Measurements from ENCODE around the gene GIMD1. TPM values are rescaled to one million over a fixed set of nuclear protein-coding genes. Genes with fewer than 3 reads are reported as not detected.

The GIMD1 gene
- total and polyA plus RNA-seq, 2 experiments from 2014 or later: not detected

DNA sequence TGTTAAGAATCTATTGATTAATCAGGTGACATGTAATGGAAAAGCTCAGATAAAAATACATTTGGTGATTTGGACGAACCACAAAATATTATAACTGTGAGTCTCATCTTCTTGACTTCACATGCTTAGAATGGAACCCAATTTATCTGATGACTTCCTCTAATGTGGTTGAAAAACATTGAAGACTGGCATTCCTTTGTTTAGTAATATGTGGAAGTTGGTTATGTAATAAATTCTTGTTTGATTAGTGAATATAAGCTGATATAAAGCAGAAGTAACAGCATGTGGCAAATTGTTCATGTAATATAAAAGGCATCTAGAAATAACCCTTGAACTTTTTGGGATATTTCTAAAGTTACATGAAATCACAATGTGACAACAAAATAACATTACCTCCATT is 9.7 kb downstream of the GIMD1 start:
- Mint-ChIP-seq H3K4me1 (peaks cover 8% of the 10 kb centered on the region), H3K27ac (0 out of 2 replicates have a peak overlapping the region, but pooled peaks have one; percentile 27), H3K9me3 (no peaks in the 10 kb centered on the region), H3K27me3 (ENCODE audit: insufficient read depth, low read depth, poor library complexity) (no peaks in the 10 kb centered on the region), H3K4me3 (no peak overlapping the region), H3K36me3 (ENCODE audit: low read depth) (no peaks in the 10 kb centered on the region)
- Histone ChIP-seq H2AFZ (no peak overlapping the region), H3K4me3 (no peak overlapping the region), H3K4me1 (ENCODE audit: insufficient read depth) (no peaks in the 10 kb centered on the region), H3K9me2 (ENCODE audit: insufficient read depth) (no peaks in the 10 kb centered on the region), H3K79me2 (replicated peaks; ENCODE audit: insufficient read depth) (no peaks in the 10 kb centered on the region), H3K4me2 (no peak overlapping the region), H3K27me3 (ENCODE audit: insufficient read depth) (no peaks in the 10 kb centered on the region), H3F3A (replicated peaks; ENCODE audit: low read depth) (no peaks in the 10 kb centered on the region), H3K36me3 (ENCODE audit: insufficient read depth) (no peaks in the 10 kb centered on the region), H4K20me1 (replicated peaks; ENCODE audit: insufficient read depth) (no peaks in the 10 kb centered on the region), H3K27ac (ENCODE audit: low read depth) (no peak overlapping the region)
- TF ChIP-seq, protein P1, sequence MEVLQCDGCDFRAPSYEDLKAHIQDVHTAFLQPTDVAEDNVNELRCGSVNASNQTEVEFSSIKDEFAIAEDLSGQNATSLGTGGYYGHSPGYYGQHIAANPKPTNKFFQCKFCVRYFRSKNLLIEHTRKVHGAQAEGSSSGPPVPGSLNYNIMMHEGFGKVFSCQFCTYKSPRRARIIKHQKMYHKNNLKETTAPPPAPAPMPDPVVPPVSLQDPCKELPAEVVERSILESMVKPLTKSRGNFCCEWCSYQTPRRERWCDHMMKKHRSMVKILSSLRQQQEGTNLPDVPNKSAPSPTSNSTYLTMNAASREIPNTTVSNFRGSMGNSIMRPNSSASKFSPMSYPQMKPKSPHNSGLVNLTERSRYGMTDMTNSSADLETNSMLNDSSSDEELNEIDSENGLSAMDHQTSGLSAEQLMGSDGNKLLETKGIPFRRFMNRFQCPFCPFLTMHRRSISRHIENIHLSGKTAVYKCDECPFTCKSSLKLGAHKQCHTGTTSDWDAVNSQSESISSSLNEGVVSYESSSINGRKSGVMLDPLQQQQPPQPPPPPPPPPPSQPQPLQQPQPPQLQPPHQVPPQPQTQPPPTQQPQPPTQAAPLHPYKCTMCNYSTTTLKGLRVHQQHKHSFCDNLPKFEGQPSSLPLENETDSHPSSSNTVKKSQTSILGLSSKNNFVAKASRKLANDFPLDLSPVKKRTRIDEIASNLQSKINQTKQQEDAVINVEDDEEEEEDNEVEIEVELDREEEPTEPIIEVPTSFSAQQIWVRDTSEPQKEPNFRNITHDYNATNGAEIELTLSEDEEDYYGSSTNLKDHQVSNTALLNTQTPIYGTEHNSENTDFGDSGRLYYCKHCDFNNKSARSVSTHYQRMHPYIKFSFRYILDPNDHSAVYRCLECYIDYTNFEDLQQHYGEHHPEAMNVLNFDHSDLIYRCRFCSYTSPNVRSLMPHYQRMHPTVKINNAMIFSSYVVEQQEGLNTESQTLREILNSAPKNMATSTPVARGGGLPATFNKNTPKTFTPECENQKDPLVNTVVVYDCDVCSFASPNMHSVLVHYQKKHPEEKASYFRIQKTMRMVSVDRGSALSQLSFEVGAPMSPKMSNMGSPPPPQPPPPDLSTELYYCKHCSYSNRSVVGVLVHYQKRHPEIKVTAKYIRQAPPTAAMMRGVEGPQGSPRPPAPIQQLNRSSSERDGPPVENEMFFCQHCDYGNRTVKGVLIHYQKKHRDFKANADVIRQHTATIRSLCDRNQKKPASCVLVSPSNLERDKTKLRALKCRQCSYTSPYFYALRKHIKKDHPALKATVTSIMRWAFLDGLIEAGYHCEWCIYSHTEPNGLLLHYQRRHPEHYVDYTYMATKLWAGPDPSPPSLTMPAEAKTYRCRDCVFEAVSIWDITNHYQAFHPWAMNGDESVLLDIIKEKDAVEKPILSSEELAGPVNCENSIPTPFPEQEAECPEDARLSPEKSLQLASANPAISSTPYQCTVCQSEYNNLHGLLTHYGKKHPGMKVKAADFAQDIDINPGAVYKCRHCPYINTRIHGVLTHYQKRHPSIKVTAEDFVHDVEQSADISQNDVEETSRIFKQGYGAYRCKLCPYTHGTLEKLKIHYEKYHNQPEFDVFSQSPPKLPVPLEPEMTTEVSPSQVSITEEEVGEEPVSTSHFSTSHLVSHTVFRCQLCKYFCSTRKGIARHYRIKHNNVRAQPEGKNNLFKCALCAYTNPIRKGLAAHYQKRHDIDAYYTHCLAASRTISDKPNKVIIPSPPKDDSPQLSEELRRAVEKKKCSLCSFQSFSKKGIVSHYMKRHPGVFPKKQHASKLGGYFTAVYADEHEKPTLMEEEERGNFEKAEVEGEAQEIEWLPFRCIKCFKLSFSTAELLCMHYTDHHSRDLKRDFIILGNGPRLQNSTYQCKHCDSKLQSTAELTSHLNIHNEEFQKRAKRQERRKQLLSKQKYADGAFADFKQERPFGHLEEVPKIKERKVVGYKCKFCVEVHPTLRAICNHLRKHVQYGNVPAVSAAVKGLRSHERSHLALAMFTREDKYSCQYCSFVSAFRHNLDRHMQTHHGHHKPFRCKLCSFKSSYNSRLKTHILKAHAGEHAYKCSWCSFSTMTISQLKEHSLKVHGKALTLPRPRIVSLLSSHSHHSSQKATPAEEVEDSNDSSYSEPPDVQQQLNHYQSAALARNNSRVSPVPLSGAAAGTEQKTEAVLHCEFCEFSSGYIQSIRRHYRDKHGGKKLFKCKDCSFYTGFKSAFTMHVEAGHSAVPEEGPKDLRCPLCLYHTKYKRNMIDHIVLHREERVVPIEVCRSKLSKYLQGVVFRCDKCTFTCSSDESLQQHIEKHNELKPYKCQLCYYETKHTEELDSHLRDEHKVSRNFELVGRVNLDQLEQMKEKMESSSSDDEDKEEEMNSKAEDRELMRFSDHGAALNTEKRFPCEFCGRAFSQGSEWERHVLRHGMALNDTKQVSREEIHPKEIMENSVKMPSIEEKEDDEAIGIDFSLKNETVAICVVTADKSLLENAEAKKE (CRISPR knock-in tag; IDR thresholded peaks at IDR 0.05): no peak
- TF ChIP-seq STAT1 (IDR thresholded peaks at IDR 0.05; ENCODE audit: unreplicated experiment): no peak
- no peak for TF ChIP-seq REST (IDR thresholded peaks at IDR 0.05; ENCODE audit: unreplicated experiment)
- ATAC-seq (no peak), DNase-seq (ENCODE audit: low spot score) (no peak)

Data from GM23338 (cell line).